Endodermal cell (in vitro differentiated cells): ENCODE data around the gene RND1. TPM values are rescaled to one million over a fixed set of nuclear protein-coding genes. Genes with fewer than 3 reads are reported as not detected.

Experiments used
- DNase-seq: peaks from one replicate; pipeline ENCODE4 v3.0.0-alpha.2; 2017
- H3K27ac ChIP-seq: 2 replicates; pipeline ENCODE4 v1.5.1; 2013; ENCODE audit warnings: mild to moderate bottlenecking, low read depth, low read length, moderate library complexity
- H3K27me3 ChIP-seq: 2 replicates; pipeline ENCODE4 v1.6.1; 2013; ENCODE audit warnings: mild to moderate bottlenecking, low read length, moderate library complexity; ENCODE audit not compliant: insufficient read depth, control insufficient read depth, poor library complexity, severe bottlenecking
- H3K36me3 ChIP-seq: 2 replicates; pipeline ENCODE4 v1.7.0; 2013; ENCODE audit warnings: mild to moderate bottlenecking, low read length, moderate library complexity; ENCODE audit not compliant: control insufficient read depth, insufficient read depth
- H3K4me1 ChIP-seq: one replicate; pipeline ENCODE4 v1.7.0; 2013; ENCODE audit warnings: low read length; ENCODE audit not compliant: control insufficient read depth, insufficient read depth
- H3K4me3 ChIP-seq: 2 replicates; pipeline ENCODE4 v1.5.1; 2013; ENCODE audit warnings: mild to moderate bottlenecking, low read length, moderate library complexity
- H3K9ac ChIP-seq: 2 replicates; pipeline ENCODE4 v1.6.1; 2013; ENCODE audit warnings: mild to moderate bottlenecking, low read length, moderate library complexity; ENCODE audit not compliant: poor library complexity, severe bottlenecking; ENCODE audit errors: extremely low read depth
- H3K9me3 ChIP-seq: 2 replicates; pipeline ENCODE4 v1.6.1; 2013; ENCODE audit warnings: mild to moderate bottlenecking, low read length, moderate library complexity; ENCODE audit not compliant: control insufficient read depth
- H3K27ac Mint-ChIP-seq: 2 replicates; pipeline ENCODE4 v1.8.0; 2020; ENCODE audit warnings: mixed read lengths
- H3K27me3 Mint-ChIP-seq: 2 replicates; pipeline ENCODE4 v1.8.0; 2021; ENCODE audit warnings: mild to moderate bottlenecking, mixed read lengths; ENCODE audit not compliant: insufficient read depth
- H3K36me3 Mint-ChIP-seq: 2 replicates; pipeline ENCODE4 v1.8.0; 2020; ENCODE audit warnings: low read depth, mixed read lengths
- H3K4me1 Mint-ChIP-seq: 2 replicates; pipeline ENCODE4 v1.8.0; 2020; ENCODE audit warnings: mixed read lengths
- H3K4me3 Mint-ChIP-seq: 2 replicates; pipeline ENCODE4 v1.8.0; 2020; ENCODE audit warnings: mild to moderate bottlenecking, moderate library complexity, mixed read lengths
- H3K9me3 Mint-ChIP-seq: 2 replicates; pipeline ENCODE4 v1.8.0; 2020; ENCODE audit warnings: mild to moderate bottlenecking, mixed read lengths
- CTCF ChIP-seq: fragments of 200-600 bp; sonication (generic); conservative IDR thresholded peaks from 2 replicates; pipeline ENCODE4 v1.5.0; 2021; ENCODE audit warnings: antibody characterized with exemption, mild to moderate bottlenecking
- WGBS, 2 experiments: methylation state at CpG; one replicate each; pipeline versions ENCODE4 v1.1.5 to v1.1.7; 2013; ENCODE audit warnings: missing lambda C conversion rate in 2 of 2, mixed read lengths in 1 of 2; ENCODE audit not compliant: insufficient coverage in 1 of 2, insufficient read length in 1 of 2; 5-methylcytosine and 5-hydroxymethylcytosine counted together
- total RNA-seq, 2 donors: library from RNA; stranded (reverse); fragmentation: NEBNext Ultra II Directional in 1 of 2; extraction: Animal tissue kit (Norgen Biotek cat#: 25700) in 1 of 2; gene quantifications; 2 replicates in 1 of 2; 3 replicates in 1 of 2; pipeline ENCODE4 v1.2.1, GENCODE V29; 2021

Gene RND1
- total RNA-seq, 2 donors from 2014 or later: 10.7 to 18.9 TPM

- H3K9me3 ChIP-seq: no peaks in the 10 kb centered on the region
- DNase-seq: peak; percentile 50
- Mint-ChIP-seq H3K36me3 (no peaks in the 10 kb centered on the region), H3K9me3 (no peaks in the 10 kb centered on the region), H3K4me1 (peaks cover 29% of the 10 kb centered on the region), H3K27ac (no peak overlapping the region), H3K27me3 (peaks cover 54% of the 10 kb centered on the region), H3K4me3 (no peak overlapping the region)
- peaks cover 12% of the 10 kb centered on the region for H3K4me1 ChIP-seq
- H3K27ac ChIP-seq: no peak overlapping the region
- H3K9ac ChIP-seq: no peak overlapping the region
- H3K36me3 ChIP-seq: no peaks in the 10 kb centered on the region
- H3K4me3 ChIP-seq: no peak overlapping the region
- no peak for TF ChIP-seq CTCF
- 69 to 79% methylated on average over 2 of the region's 2 CpGs for WGBS, 2 experiments
- no peaks in the 10 kb centered on the region for H3K27me3 ChIP-seq
Measured at GRCh38 chr12:48812389-48812788, 53.3 kb downstream of the RND1 start.

- H3K9ac ChIP-seq: no peak overlapping the region
- Mint-ChIP-seq H3K36me3 (no peaks in the 10 kb centered on the region), H3K27ac (no peak overlapping the region), H3K4me1 (peaks cover 24% of the 10 kb centered on the region), H3K4me3 (no peak overlapping the region), H3K9me3 (no peaks in the 10 kb centered on the region), H3K27me3 (peaks cover 46% of the 10 kb centered on the region)
- no peak for DNase-seq
- no peaks in the 10 kb centered on the region for H3K9me3 ChIP-seq
- H3K27me3 ChIP-seq: no peaks in the 10 kb centered on the region
- WGBS, 2 experiments: 90 to 92% methylated on average over 5 of the region's 5 CpGs
- no peak for TF ChIP-seq CTCF
- H3K4me1 ChIP-seq: peaks cover 5% of the 10 kb centered on the region
- no peak overlapping the region for H3K27ac ChIP-seq
- no peak overlapping the region for H3K4me3 ChIP-seq
- no peaks in the 10 kb centered on the region for H3K36me3 ChIP-seq
Measured at GRCh38 chr12:48811437-48812090, 54.1 kb downstream of the RND1 start.

GRCh38 chr12:48810903-48811431 lies 54.7 kb downstream of the RND1 start:
- Mint-ChIP-seq H3K4me1 (peaks cover 24% of the 10 kb centered on the region), H3K9me3 (no peaks in the 10 kb centered on the region), H3K27me3 (peaks cover 40% of the 10 kb centered on the region), H3K4me3 (no peak overlapping the region), H3K36me3 (no peaks in the 10 kb centered on the region), H3K27ac (peak overlapping the region; percentile 33)
- no peak overlapping the region for H3K9ac ChIP-seq
- no peak overlapping the region for H3K4me3 ChIP-seq
- H3K9me3 ChIP-seq: no peaks in the 10 kb centered on the region
- peak; percentile 53 for DNase-seq
- 67 to 74% methylated on average over 1 to 4 of the region's 5 CpGs for WGBS, 2 experiments
- H3K36me3 ChIP-seq: no peaks in the 10 kb centered on the region
- TF ChIP-seq CTCF: no peak
- H3K27ac ChIP-seq: no peak overlapping the region
- H3K27me3 ChIP-seq: no peaks in the 10 kb centered on the region
- H3K4me1 ChIP-seq: peaks cover 3% of the 10 kb centered on the region
